GM13976 (cell line): ENCODE results near the gene SAMD4A.

ENCODE experiments used
- DNase-seq: peaks from one replicate; pipeline ENCODE4 v3.0.0; 2012; ENCODE audit warnings: low spot score
- in situ Hi-C: fragments of 300-500 bp; cut with MboI; formaldehyde crosslinking; loops from one replicate; pipeline ENCODE4 v1.12.0; 2022; ENCODE audit warnings: low sequenced_read_pairs, mixed read lengths, inconsistent platforms; ENCODE audit not compliant: unreplicated experiment
- TF ChIP-seq, protein P1 (sequence below): IDR thresholded peaks from 2 replicates; pipeline ENCODE4 v1.5.1; 2012; ENCODE audit warnings: borderline replicate concordance, mild to moderate bottlenecking; ENCODE audit not compliant: insufficient read depth; ENCODE audit errors: extremely low read depth, missing control alignments, control extremely low read depth

Gene SAMD4A

DNA sequence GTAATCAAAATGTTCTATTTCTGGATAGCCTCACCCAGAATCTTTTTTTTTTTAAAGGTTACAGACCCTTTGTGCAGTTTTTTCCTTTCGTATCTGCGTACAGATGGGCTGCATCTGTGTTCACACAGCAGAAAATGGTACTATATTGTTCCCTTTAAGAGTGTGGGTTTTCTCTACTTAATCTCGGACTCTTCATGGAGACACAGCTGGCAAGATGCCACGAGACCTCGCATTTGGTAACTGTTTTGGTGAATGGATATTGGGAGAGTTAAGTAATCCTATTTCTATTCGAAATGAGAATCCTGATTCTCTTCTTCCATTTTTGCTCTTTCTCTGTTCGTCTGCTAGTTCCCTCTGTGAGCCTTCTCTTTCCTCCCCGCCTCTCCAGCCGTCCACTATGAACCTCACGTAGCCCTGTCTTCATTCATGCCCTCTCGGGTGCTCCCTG, 85.7 kb downstream of the SAMD4A start:
- in situ Hi-C loops, result no loop called here
- TF ChIP-seq, protein P1, sequence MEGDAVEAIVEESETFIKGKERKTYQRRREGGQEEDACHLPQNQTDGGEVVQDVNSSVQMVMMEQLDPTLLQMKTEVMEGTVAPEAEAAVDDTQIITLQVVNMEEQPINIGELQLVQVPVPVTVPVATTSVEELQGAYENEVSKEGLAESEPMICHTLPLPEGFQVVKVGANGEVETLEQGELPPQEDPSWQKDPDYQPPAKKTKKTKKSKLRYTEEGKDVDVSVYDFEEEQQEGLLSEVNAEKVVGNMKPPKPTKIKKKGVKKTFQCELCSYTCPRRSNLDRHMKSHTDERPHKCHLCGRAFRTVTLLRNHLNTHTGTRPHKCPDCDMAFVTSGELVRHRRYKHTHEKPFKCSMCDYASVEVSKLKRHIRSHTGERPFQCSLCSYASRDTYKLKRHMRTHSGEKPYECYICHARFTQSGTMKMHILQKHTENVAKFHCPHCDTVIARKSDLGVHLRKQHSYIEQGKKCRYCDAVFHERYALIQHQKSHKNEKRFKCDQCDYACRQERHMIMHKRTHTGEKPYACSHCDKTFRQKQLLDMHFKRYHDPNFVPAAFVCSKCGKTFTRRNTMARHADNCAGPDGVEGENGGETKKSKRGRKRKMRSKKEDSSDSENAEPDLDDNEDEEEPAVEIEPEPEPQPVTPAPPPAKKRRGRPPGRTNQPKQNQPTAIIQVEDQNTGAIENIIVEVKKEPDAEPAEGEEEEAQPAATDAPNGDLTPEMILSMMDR, result no peak
- no peak for DNase-seq

GRCh38 chr14:54653712-54654469, 87.0 kb downstream of the SAMD4A start:
- TF ChIP-seq, protein P1, result no peak
- in situ Hi-C loops, result no loop called here

GRCh38 chr14:54654605-54655004, 87.7 kb downstream of the SAMD4A start:
- DNase-seq, result no peak
- TF ChIP-seq, protein P1, result no peak
- in situ Hi-C loops, result no loop called here

More at GRCh38 chr14:54653712-54654469, 87.0 kb downstream of the SAMD4A start:
- DNase-seq, result no peak

- TF ChIP-seq, protein P1, result no peak
- no peak for DNase-seq
- in situ Hi-C loops, result no loop called here
These were observed 91.9 kb downstream of the SAMD4A start for GRCh38 chr14:54658836-54659235.

DNA sequence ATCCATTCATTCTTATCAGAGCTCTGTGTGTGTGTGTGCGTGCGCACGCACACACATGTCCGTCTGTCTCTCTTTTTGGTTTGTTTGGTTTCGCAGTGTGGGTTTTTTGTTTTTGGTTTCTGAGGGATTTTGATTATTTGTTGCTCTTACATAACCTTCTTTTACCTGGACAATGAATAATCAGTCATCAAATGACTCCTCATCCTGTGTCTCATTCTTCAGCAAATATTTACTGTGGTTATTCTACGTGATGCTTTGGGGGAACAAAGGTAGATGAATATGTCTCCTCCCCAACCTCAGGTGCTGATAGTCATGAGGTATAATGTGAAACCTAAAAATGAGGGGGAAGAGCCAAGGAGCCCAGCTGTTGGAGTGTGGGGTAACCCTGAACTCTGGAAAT, 92.4 kb downstream of the SAMD4A start:
- TF ChIP-seq, protein P1, result no peak
- in situ Hi-C loops, result no loop called here
- no peak for DNase-seq

GRCh38 chr14:54660604-54661111, 93.7 kb downstream of the SAMD4A start:
- DNase-seq, result no peak
- in situ Hi-C loops, result no loop called here
- TF ChIP-seq, protein P1, result no peak
